Stimulated activated CD4-positive, alpha-beta T cell treated with anti-CD3 and anti-CD28 coated beads, TNF-alpha, amount 100 ng/mL, for 24 hours (primary cell): ENCODE results near the gene SLC6A16.

Experiments used
- DNase-seq, 3 experiments: peaks; one replicate each; pipeline ENCODE4 v3.0.0-alpha.2; 2020; ENCODE audit warnings: low read depth in 3 of 3

SLC6A16 gene

GRCh38 chr19:49271080-49271753, 53.8 kb downstream of the SLC6A16 start:
- no peak for DNase-seq

GRCh38 chr19:49266409-49266808, 58.6 kb downstream of the SLC6A16 start:
- peak; percentile 5 to 60 (median 23) for DNase-seq

GRCh38 chr19:49264258-49264657, 60.7 kb downstream of the SLC6A16 start:
- DNase-seq, result no peak

GRCh38 chr19:49261602-49262001, 63.4 kb downstream of the SLC6A16 start:
- DNase-seq, result no peak

GRCh38 chr19:49256691-49257090, 68.3 kb downstream of the SLC6A16 start:
- DNase-seq, result no peak

- DNase-seq, result no peak
These were observed 69.3 kb downstream of the SLC6A16 start for GRCh38 chr19:49255674-49256073.

GRCh38 chr19:49249933-49250332, 75.1 kb downstream of the SLC6A16 start:
- DNase-seq, result no peak

- DNase-seq, result no peak
These were observed 77.3 kb downstream of the SLC6A16 start for GRCh38 chr19:49247676-49248075.

GRCh38 chr19:49244256-49244655, 80.7 kb downstream of the SLC6A16 start:
- no peak for DNase-seq

GRCh38 chr19:49243726-49244125, 81.3 kb downstream of the SLC6A16 start:
- DNase-seq, result no peak

GRCh38 chr19:49243129-49243528, 81.9 kb downstream of the SLC6A16 start:
- DNase-seq, result no peak

- no peak for DNase-seq
These were observed 83.2 kb downstream of the SLC6A16 start for GRCh38 chr19:49241769-49242168.
